Pons (tissue), 1 donor: ENCODE results near the gene MARVELD3.
A peak's percentile ranks its signal among the peaks of the same experiment; 100 is the strongest.
"Not testable (repeated sequence)": the region's sequence is repeated elsewhere in the genome, so short reads cannot be mapped to it uniquely, and the experiment has no call there.

Experiments used
- DNase-seq: peaks from one replicate; pipeline ENCODE4 v3.0.0-alpha.2; 2016; ENCODE audit warnings: low spot score

Gene MARVELD3

GRCh38 chr16:71626018-71626857, at the start of gene MARVELD3:
Gene MARVELD3 (plus strand): TSS chr16:71626184. CDS start chr16:71626230, 46 bp downstream.
- no peak for DNase-seq

DNA sequence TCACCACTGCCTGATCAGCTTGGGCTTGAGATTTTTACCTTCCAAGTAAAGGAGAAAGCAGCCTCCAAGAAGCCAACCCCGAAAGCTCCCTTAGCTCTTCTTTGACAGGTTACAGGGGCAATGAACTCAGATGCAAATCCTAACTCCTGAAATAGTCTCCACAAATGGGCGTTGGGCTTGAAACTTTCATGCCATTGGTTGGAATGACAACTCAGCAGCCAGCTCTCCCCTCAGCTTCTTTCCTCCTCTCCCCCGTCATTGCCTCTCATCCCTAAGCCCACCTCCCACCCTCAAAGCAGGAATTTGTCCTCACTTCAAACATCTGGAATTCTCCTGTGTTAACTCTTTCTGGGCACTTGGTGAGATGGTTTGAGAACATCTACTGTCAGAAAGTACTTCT, 49.0 kb upstream of the MARVELD3 start, which contains the start of gene TAT:
TSS of gene TAT (minus strand) at position 122 of the 400 bp plus-strand sequence. CDS start 677 bp downstream, outside the sequence.
- no peak for DNase-seq

GRCh38 chr16:71582553-71582848, 43.5 kb upstream of the MARVELD3 start:
- DNase-seq: not testable (repeated sequence)

- DNase-seq: no peak
Observed at GRCh38 chr16:71584543-71585317, 41.3 kb upstream of the MARVELD3 start.

DNA sequence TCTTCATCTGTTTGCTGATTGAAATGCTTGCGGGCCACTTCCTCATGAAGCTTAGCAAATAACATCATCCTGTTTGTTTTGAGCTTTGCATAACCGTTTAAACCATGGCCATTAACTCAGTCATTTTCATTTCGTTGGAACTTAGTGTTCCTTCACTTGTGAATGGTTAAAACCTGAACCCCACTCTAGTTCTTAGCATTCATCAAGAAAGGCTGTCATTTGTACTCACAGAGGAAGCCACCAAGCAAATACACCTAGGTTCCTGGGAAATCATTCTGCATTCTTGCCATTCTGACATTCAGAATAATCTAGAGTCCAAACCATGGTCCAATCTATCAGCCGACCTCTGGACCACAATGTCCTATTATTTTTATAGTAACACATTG, 40.7 kb upstream of the MARVELD3 start:
- no peak for DNase-seq

DNA sequence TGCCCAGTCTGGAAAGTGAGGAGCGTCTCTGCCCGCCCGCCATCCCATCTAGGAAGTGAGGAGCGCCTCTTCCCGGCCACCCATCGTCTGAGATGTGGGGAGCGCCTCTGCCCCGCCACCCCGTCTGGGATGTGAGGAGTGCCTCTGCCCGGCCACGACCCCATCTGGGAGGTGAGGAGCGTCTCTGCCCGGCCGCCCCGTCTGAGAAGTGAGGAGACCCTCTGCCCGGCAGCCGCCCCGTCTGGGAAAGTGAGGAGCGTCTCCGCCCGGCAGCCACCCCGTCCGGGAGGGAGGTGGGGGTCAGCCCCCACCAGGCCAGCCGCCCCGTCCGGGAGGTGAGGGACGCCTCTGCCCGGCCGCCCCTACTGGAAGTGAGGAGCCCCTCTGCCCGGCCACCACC, 36.6 kb upstream of the MARVELD3 start:
- not testable (repeated sequence) for DNase-seq

DNA sequence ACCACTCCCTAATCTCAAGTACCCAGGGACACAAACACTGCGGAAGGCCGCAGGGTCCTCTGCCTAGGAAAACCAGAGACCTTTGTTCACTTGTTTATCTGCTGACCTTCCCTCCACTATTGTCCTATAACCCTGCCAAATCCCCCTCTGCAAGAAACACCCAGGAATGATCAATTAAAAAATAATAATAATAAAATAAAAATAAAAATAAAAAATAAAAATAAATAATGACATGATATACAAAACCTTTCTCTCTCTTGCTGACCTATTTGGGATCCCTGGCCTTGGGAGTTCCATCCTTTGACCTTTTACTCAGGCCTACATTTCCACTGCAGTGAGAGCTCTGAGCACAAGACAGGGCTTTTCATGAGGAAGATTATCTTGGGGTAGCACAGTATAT, 35.9 kb upstream of the MARVELD3 start:
- DNase-seq: not testable (repeated sequence)

DNA sequence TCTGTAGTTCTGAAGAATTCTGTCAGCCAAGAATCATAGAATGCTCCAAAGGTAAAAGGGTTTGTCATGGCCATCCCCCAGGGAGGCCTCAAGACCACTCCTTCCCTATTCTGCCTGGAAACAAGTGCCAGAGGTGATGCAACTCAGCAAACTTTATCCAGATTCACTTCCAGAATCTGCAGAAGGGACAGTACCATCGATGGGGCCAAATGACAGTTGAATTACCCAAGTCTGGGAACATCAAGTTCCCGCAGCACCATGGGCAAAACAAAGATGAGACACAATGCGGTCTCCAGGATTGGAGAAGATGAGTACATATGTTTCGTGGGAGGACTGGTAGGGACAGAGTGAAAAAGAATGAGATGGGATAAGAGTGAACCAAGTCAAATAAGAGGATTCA, 35.4 kb upstream of the MARVELD3 start:
- DNase-seq: no peak

DNA sequence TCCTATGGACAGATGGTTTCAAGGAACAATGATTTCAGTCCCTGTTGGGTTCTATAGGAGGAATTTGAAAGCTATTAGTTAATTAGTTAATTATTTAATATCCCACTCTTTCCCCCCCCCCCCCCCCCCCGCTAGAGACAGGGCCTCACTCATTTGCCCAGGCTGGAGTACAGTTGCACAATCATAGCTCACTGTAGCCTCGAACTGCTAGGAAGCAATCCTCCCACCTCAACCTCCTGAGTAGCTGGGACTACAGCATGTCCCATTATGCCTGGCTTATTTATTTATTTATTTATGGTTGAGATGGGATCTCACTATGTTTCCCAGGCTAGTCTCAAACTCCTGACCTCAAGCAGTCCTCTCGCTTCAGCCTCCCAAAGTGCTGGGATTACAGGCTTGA, 34.1 kb upstream of the MARVELD3 start:
- no peak for DNase-seq

- no peak for DNase-seq
Observed at GRCh38 chr16:71593048-71593999, 32.7 kb upstream of the MARVELD3 start.

DNA sequence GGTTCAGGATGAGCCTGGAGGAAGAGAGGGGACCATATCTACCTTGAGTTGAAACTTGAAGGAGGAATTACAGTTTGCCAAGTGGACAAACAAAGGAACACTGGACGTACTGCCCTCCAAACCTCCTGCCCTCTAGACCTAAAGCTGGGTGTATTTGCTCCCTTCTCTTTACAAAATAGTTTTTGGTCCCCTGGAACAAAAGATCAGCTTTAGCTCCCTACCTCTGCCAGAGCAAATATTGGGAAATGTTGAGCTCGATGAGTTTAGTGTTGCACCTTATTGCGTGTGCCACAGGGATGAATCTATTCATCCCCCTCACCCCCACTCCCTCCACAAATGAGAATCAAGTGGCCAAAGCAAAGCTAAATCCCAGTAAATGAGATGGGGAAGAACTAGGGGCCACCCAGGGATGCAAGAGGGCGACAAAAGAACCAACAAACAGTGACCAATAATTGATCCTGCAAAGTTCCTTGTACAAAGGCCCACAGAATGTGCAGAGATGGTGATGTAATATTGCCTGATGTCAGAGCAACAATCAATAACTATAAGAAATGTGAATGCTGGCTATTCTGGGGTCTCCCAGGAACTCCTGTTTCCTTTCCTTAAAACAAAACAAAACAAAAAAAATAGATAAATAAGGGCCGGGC, 31.9 kb upstream of the MARVELD3 start:
- no peak for DNase-seq

GRCh38 chr16:71595340-71595826, 30.6 kb upstream of the MARVELD3 start:
- not testable (repeated sequence) for DNase-seq

- not testable (repeated sequence) for DNase-seq
Observed at GRCh38 chr16:71598426-71598825, 27.6 kb upstream of the MARVELD3 start.

- DNase-seq: peak; percentile 57
Observed at GRCh38 chr16:71600822-71601221, 25.2 kb upstream of the MARVELD3 start.

- DNase-seq: no peak
Observed at GRCh38 chr16:71609066-71609465, 16.9 kb upstream of the MARVELD3 start.

DNA sequence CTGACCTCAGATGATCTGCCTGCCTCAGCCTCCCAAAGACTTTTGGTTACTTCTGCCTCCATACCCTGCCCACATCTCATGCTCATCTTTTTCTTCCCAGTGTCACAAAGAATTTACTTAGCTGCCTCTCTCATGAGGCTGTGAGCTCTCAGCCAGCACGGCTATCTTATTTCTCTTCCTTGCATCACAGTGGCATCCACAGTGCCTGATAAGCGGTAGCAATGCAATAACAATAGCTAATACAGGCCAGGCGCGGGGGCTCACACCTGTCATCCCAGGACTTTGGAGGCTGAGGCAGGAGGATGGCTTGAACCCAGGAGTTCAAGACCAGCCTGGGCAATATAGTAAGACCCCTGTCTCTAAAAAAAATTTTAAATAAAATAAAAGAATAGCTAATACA, 15.5 kb upstream of the MARVELD3 start:
- no peak for DNase-seq

- DNase-seq: peak; percentile 27
Observed at GRCh38 chr16:71610936-71611871, 14.8 kb upstream of the MARVELD3 start.

- DNase-seq: not testable (repeated sequence)
Observed at GRCh38 chr16:71614956-71615355, 11.0 kb upstream of the MARVELD3 start.

DNA sequence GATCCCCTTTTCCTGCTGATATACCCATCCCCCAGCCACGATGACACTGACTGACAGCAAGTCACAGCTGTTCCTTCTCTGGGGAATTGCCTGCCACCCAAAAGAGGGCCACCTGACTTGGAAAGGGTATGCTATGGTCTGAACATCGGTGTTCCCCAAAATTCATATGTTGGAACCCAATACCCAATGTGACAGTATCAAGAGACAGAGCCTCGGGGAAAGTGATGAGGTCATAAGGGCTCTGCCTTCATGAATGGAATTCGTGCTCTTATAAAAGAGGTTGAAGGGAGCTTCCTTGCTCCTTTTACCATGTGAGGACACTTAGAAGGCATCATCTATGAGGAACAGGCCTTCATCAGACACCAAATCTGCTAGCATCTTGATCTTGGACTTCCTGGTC, 7.6 kb upstream of the MARVELD3 start:
- DNase-seq: no peak

DNA sequence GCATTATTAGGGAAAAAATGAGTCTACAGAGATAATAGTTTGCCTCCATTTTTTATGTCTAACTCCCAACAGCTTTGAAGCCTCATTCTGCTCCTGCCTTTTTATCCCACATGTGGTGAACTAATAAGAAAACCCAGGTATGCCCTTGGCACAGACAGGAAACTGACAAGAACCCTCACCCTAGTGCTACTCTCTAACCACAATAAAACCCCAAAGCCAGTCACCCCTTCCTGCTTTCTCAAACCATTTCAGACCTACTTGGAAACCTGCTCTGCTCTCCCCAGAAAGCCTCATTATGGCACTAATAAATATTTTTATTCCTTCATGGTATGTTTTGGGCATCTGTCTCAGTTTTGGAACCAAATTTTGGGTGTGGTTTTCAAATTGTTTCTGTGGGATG, 3.9 kb upstream of the MARVELD3 start:
- DNase-seq: no peak
